Measurements from ENCODE around the gene SCRN3. TPM values are rescaled to one million over a fixed set of nuclear protein-coding genes. Genes with fewer than 3 reads are reported as not detected.
"Not testable (repeated sequence)": the region's sequence is repeated elsewhere in the genome, so short reads cannot be mapped to it uniquely, and the experiment has no call there.

SCRN3 gene
- total RNA-seq, 1 donor from 2014 or later: 15.7 TPM

DNA sequence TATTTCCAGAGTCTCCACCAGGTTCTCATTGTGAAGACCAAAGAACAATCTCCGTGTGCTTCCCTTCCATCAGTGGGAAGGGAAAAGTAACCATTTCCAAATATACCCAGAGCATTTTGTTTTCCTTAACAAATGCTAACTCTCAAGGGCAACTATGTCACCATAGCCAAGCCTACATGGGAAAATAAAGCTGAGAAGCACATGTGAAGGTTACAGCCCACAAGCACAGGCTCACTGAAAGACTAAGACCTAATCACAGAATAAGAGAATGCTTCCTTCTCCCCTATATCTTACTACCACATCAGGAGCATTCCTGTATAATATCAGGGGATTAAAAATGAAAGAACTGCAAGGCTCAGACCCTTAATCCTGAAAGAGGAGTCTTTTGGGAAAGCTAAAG is 32.6 kb upstream of the SCRN3 start:
- Histone ChIP-seq H3K4me1 (no peaks in the 10 kb centered on the region), H3K27ac (no peak overlapping the region), H3K36me3 (peaks cover 0 to 28% of the 10 kb centered on the region in 2 donors), H3K9me3 (no peaks in the 10 kb centered on the region), H3K27me3 (no peaks in the 10 kb centered on the region), H3K4me3 (no peak overlapping the region)
- TF ChIP-seq POLR2A (IDR thresholded peaks at IDR 0.05) (no peak), POLR2AphosphoS5 (IDR thresholded peaks at IDR 0.05; ENCODE audit: insufficient read depth in 1 of 2, low read depth in 1 of 2) (no peak)
- TF ChIP-seq, protein P1, sequence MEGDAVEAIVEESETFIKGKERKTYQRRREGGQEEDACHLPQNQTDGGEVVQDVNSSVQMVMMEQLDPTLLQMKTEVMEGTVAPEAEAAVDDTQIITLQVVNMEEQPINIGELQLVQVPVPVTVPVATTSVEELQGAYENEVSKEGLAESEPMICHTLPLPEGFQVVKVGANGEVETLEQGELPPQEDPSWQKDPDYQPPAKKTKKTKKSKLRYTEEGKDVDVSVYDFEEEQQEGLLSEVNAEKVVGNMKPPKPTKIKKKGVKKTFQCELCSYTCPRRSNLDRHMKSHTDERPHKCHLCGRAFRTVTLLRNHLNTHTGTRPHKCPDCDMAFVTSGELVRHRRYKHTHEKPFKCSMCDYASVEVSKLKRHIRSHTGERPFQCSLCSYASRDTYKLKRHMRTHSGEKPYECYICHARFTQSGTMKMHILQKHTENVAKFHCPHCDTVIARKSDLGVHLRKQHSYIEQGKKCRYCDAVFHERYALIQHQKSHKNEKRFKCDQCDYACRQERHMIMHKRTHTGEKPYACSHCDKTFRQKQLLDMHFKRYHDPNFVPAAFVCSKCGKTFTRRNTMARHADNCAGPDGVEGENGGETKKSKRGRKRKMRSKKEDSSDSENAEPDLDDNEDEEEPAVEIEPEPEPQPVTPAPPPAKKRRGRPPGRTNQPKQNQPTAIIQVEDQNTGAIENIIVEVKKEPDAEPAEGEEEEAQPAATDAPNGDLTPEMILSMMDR (IDR thresholded peaks at IDR 0.05): no peak
- intact Hi-C loops (cut with DNase I): no loop called here
- no peak for DNase-seq (ENCODE audit: extremely low spot score in 2 of 2)

DNA sequence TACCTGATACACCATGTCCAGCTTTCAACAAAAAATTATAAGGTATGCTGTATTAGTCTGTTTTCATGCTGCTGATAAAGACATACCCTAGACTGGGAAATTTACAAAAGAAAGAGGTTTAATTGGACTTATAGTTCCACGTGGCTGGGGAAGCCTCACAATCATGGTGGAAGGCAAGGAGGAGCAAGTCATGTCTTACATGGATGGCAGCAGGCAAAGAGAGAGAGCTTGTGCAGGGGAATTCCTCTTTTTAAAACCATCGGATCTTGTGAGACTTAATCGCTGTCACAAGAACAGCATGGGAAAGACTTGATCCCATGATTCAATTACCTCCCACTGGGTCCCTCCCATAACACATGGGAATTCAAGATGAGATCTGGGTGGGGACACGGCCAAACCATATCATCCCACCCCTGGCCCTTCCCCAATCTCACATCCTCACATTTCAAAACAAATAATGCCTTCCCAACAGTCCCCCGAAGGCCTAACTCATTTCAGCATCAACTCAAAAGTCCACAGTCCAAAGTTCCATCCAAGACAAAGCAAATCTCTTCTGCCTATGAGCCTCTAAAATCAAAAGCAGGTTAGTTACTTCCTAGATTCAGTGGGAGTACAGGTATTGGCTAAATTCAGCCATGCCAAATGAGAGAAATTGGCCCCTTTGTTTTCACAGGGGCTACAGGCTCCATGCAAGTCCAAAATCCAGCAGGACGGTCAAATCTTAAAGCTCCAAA is 31.9 kb upstream of the SCRN3 start:
- H3K4me1 ChIP-seq; H3K27me3 ChIP-seq; intact Hi-C loops (cut with DNase I); H3K4me3 ChIP-seq; DNase-seq (ENCODE audit: extremely low spot score in 2 of 2); H3K9me3 ChIP-seq; H3K27ac ChIP-seq: not testable (repeated sequence)
- peaks cover 0 to 30% of the 10 kb centered on the region in 2 donors for H3K36me3 ChIP-seq

DNA sequence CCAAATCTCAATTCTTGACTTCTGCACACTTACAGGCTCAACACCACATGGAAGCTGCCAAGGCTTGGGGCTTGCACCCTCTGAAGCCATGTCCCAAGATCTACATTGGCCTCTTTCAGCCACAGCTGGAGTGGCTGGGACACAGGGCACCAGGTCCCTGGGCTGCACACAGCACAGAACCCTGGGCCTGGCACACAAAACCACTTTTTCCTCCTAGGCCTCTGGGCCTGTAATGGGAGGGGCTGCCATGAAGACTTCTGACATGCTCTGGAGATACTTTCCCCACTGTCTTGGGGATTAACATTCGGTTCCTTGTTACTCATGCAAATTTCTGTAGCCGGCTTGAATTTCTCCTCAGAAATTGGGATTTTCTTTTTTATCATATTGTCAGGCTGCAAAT is 30.9 kb upstream of the SCRN3 start:
- Histone ChIP-seq H3K4me3 (no peak overlapping the region), H3K27ac (no peak overlapping the region), H3K36me3 (peaks cover 0 to 39% of the 10 kb centered on the region in 2 donors), H3K27me3 (no peaks in the 10 kb centered on the region), H3K9me3 (no peaks in the 10 kb centered on the region), H3K4me1 (no peaks in the 10 kb centered on the region)
- no peak for DNase-seq (ENCODE audit: extremely low spot score in 2 of 2)
- intact Hi-C loops (cut with DNase I): no loop called here
- TF ChIP-seq POLR2A (IDR thresholded peaks at IDR 0.05): no peak
- TF ChIP-seq POLR2AphosphoS5 (IDR thresholded peaks at IDR 0.05; ENCODE audit: insufficient read depth in 1 of 2, low read depth in 1 of 2): no peak
- TF ChIP-seq, protein P1 (IDR thresholded peaks at IDR 0.05): no peak

DNA sequence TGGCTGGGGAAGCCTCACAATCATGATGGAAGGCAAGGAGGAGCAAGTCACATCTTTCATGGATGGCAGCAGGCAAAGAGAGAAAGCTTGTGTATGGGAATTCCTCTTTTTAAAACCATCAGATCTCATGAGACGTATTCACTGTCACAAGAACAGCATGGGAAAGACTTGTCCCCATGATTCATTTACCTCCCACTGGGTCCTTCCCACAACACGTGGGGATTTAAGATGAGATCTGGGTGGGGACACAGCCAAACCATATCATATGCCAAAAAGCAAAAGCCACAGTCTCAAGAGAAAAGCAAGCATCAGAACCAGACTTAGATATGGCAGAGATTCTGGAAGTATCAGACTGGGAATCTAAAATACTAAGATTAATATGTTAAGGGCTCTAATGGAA is 30.0 kb upstream of the SCRN3 start:
- H3K9me3 ChIP-seq: no peaks in the 10 kb centered on the region
- intact Hi-C loops (cut with DNase I): no loop called here
- DNase-seq (ENCODE audit: extremely low spot score in 2 of 2): no peak
- no peaks in the 10 kb centered on the region for H3K4me1 ChIP-seq
- no peaks in the 10 kb centered on the region for H3K27me3 ChIP-seq
- H3K27ac ChIP-seq: no peak overlapping the region
- H3K4me3 ChIP-seq: no peak overlapping the region
- TF ChIP-seq POLR2AphosphoS5 (IDR thresholded peaks at IDR 0.05; ENCODE audit: insufficient read depth in 1 of 2, low read depth in 1 of 2): no peak
- no peak for TF ChIP-seq POLR2A (IDR thresholded peaks at IDR 0.05)
- TF ChIP-seq, protein P1 (IDR thresholded peaks at IDR 0.05): no peak
- peaks cover 0 to 46% of the 10 kb centered on the region in 2 donors for H3K36me3 ChIP-seq

DNA sequence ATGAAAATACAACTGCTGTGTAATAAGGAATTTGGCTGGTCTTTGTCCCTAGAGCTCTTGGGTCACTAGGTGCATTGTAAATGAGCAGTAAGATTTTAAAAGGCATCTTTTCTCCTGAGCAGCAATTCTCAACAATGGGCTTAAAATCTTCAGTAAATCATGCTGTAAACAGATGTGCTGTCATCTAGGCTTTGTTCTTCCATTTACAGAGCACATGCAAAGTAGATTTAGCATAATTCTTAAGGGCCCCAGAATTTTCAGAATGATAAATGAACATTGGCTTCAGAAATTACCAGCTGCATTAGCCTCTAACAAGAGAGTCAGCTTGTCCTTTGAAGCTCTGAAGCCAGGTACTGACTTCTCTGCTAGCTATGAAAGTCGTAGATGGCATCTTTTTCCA is 26.8 kb upstream of the SCRN3 start:
- Histone ChIP-seq H3K4me1 (no peaks in the 10 kb centered on the region), H3K27me3 (no peaks in the 10 kb centered on the region), H3K27ac (no peak overlapping the region), H3K36me3 (peaks cover 0 to 47% of the 10 kb centered on the region in 2 donors), H3K4me3 (no peak overlapping the region), H3K9me3 (no peaks in the 10 kb centered on the region)
- DNase-seq (ENCODE audit: extremely low spot score in 2 of 2): no peak
- intact Hi-C loops (cut with DNase I): no loop called here
- TF ChIP-seq POLR2AphosphoS5 (IDR thresholded peaks at IDR 0.05; ENCODE audit: insufficient read depth in 1 of 2, low read depth in 1 of 2) (no peak), POLR2A (IDR thresholded peaks at IDR 0.05) (no peak)
- TF ChIP-seq, protein P1 (IDR thresholded peaks at IDR 0.05): no peak

All from vagina (tissue), 2 donors.